ENCODE measurements around the gene DNAH14. TPM values are rescaled to one million over a fixed set of nuclear protein-coding genes. Genes with fewer than 3 reads are reported as not detected.

DNAH14 gene
- total and polyA plus RNA-seq, 2 donors (not counting 1 experiment from before 2014, with no cell fraction given): not detected

DNA sequence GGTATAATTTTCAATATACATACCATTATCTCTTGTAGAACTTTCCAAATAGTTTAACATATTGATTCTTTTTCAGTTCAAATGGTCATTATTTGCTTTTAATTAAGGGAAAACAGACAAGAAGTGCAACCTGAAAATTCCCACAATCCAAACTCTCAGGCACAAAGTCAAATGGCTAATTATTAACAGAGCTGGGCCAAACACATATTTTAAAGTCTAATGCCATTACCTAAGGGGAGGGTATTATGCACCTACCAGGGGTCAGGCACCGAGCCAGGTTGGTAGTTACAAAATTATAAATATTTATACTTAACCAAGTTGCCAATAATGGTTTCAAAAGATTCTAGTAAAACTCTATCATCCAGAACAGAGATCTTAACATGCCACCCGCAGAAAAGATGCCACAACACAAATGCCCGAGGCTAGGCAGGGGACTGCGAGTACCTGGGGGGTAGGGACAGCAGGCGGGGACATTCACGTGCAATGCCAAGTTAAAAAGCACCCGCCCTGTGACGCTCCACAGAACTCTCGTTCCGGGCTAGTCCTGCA lies 483.4 kb downstream of the DNAH14 start:
- Histone ChIP-seq H3K4me1 (ENCODE audit: control insufficient read depth in 2 of 2, insufficient read depth in 2 of 2, low read length in 2 of 2) (peaks cover 11 to 13% of the 10 kb centered on the region in 2 donors), H3K4me2 (replicated peaks; ENCODE audit: low read depth, low read length, poor library complexity, severe bottlenecking) (no peak overlapping the region), H2AFZ (ENCODE audit: insufficient read depth, low read depth, low read length, poor library complexity, severe bottlenecking) (no peak overlapping the region), H3K36me3 (replicated peaks in 1 of 2; ENCODE audit: control extremely low read depth in 1 of 2, control insufficient read depth in 1 of 2, extremely low read depth in 1 of 2, insufficient read depth in 2 of 2, low read length in 1 of 2) (peaks cover 7 to 89% of the 10 kb centered on the region in 2 experiments), H3K9ac (ENCODE audit: low read length) (no peak overlapping the region), H3K9me3 (ENCODE audit: control extremely low read depth in 1 of 3, control insufficient read depth in 2 of 3, insufficient read depth in 1 of 3, low read length in 2 of 3) (no peaks in the 10 kb centered on the region), H3K27me3 (replicated peaks in 1 of 4; ENCODE audit: control extremely low read depth in 1 of 4, control insufficient read depth in 3 of 4, insufficient read depth in 4 of 4, low read length in 3 of 4) (no peaks in the 10 kb centered on the region), H4K20me1 (ENCODE audit: control insufficient read depth, insufficient read depth, low read length, poor library complexity, severe bottlenecking) (peaks cover 17% of the 10 kb centered on the region), H3K27ac (ENCODE audit: low read length in 2 of 2) (no peak overlapping the region), H3K4me3 (ENCODE audit: control extremely low read depth in 1 of 5, extremely low read depth in 1 of 5, insufficient read depth in 1 of 5, low read depth in 2 of 5, low read length in 4 of 5) (no peak overlapping the region), H3K79me2 (ENCODE audit: control insufficient read depth, insufficient read depth, low read length) (peaks cover 43% of the 10 kb centered on the region)
- 100% methylated on average over 9 of the region's 10 CpGs for WGBS (ENCODE audit: insufficient coverage)
- ATAC-seq (ENCODE audit: low read depth) (no peak), DNase-seq (no peak)
- Mint-ChIP-seq H3K27ac (no peak overlapping the region), H3K27me3 (no peaks in the 10 kb centered on the region), H3K9me3 (ENCODE audit: insufficient read depth) (no peaks in the 10 kb centered on the region), H3K4me3 (no peak overlapping the region), H3K4me1 (peaks cover 14% of the 10 kb centered on the region)
- CTCF ChIA-PET: interaction anchor here (1.0 to 1.1 kb wide), 3 partner anchors 12 to 69 kb away, joined by 3 to 4 read pairs (median 3); no protein-coding TSS in a partner anchor
- TF ChIP-seq, protein P1, sequence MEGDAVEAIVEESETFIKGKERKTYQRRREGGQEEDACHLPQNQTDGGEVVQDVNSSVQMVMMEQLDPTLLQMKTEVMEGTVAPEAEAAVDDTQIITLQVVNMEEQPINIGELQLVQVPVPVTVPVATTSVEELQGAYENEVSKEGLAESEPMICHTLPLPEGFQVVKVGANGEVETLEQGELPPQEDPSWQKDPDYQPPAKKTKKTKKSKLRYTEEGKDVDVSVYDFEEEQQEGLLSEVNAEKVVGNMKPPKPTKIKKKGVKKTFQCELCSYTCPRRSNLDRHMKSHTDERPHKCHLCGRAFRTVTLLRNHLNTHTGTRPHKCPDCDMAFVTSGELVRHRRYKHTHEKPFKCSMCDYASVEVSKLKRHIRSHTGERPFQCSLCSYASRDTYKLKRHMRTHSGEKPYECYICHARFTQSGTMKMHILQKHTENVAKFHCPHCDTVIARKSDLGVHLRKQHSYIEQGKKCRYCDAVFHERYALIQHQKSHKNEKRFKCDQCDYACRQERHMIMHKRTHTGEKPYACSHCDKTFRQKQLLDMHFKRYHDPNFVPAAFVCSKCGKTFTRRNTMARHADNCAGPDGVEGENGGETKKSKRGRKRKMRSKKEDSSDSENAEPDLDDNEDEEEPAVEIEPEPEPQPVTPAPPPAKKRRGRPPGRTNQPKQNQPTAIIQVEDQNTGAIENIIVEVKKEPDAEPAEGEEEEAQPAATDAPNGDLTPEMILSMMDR (IDR thresholded peaks at IDR 0.05): no peak
- TF ChIP-seq EZH2 (IDR thresholded peaks at IDR 0.05; ENCODE audit: borderline replicate concordance, insufficient read depth, low read depth, low read length, poor library complexity, severe bottlenecking): no peak
- intact Hi-C loops (cut with micrococcal nuclease): no loop called here
- POLR2A ChIA-PET: no interaction called here

DNA sequence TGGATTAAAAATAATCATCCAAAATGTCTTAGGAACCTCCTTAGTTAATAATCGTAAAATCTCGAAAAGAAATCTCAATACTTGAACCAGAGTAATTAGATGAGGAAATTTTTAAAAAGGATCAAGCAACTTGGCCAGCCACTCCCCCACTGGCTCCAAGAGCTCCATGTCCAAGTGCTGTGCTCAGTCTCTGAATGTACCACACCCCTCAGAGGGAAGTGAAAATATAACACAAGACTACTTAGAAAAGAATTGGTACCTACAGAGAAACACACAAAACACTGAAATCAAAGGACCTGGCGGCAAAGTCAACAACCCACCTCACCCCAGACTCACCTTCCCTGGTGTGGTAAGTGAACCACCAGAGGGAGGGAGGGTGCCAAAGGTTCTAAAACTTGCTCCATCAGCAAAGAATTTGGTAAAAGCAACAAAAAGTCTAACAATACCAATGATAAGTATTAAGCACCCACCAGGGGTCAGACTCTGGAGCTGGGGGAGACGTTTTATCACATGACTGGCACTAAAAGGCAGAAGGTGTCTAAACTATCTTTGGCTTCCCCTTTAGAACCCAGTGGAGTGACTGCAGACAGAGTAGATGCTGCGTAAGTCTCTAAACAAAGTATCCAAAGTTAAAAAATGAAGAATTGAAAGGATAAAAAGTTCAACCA lies 484.4 kb downstream of the DNAH14 start:
- WGBS (ENCODE audit: insufficient coverage): 40% methylated on average over 1 of the region's 5 CpGs
- no peaks in the 10 kb centered on the region for H3K27me3 ChIP-seq (replicated peaks in 1 of 4; ENCODE audit: control extremely low read depth in 1 of 4, control insufficient read depth in 3 of 4, insufficient read depth in 4 of 4, low read length in 3 of 4)
- no peak overlapping the region for H3K9ac ChIP-seq (ENCODE audit: low read length)
- Mint-ChIP-seq H3K27me3 (no peaks in the 10 kb centered on the region), H3K4me3 (no peak overlapping the region), H3K9me3 (ENCODE audit: insufficient read depth) (no peaks in the 10 kb centered on the region), H3K27ac (peak overlapping the region; percentile 13), H3K4me1 (peaks cover 14% of the 10 kb centered on the region)
- peaks cover 43% of the 10 kb centered on the region for H3K79me2 ChIP-seq (ENCODE audit: control insufficient read depth, insufficient read depth, low read length)
- DNase-seq: peak; percentile 51
- no peak overlapping the region for H3K4me3 ChIP-seq (ENCODE audit: control extremely low read depth in 1 of 5, extremely low read depth in 1 of 5, insufficient read depth in 1 of 5, low read depth in 2 of 5, low read length in 4 of 5)
- peaks cover 7 to 89% of the 10 kb centered on the region in 2 experiments for H3K36me3 ChIP-seq (replicated peaks in 1 of 2; ENCODE audit: control extremely low read depth in 1 of 2, control insufficient read depth in 1 of 2, extremely low read depth in 1 of 2, insufficient read depth in 2 of 2, low read length in 1 of 2)
- peaks cover 11 to 13% of the 10 kb centered on the region in 2 donors for H3K4me1 ChIP-seq (ENCODE audit: control insufficient read depth in 2 of 2, insufficient read depth in 2 of 2, low read length in 2 of 2)
- no peak for TF ChIP-seq EZH2 (IDR thresholded peaks at IDR 0.05; ENCODE audit: borderline replicate concordance, insufficient read depth, low read depth, low read length, poor library complexity, severe bottlenecking)
- TF ChIP-seq, protein P1 (IDR thresholded peaks at IDR 0.05): no peak
- ATAC-seq (ENCODE audit: low read depth): no peak
- H3K27ac ChIP-seq (ENCODE audit: low read length in 2 of 2): peak overlapping the region in 1 of 2 donors; percentile 65
- H3K9me3 ChIP-seq (ENCODE audit: control extremely low read depth in 1 of 3, control insufficient read depth in 2 of 3, insufficient read depth in 1 of 3, low read length in 2 of 3): no peaks in the 10 kb centered on the region
- peak overlapping the region; percentile 11 for H3K4me2 ChIP-seq (replicated peaks; ENCODE audit: low read depth, low read length, poor library complexity, severe bottlenecking)
- H2AFZ ChIP-seq (ENCODE audit: insufficient read depth, low read depth, low read length, poor library complexity, severe bottlenecking): no peak overlapping the region
- ChIA-PET CTCF (interaction anchor here (0.9 to 1.1 kb wide), 4 partner anchors 11 to 68 kb away, joined by 3 to 4 read pairs (median 4); no protein-coding TSS in a partner anchor), POLR2A (interaction anchor here (0.7 kb wide), 1 partner anchor 15 kb away, joined by 3 read pairs; no protein-coding TSS in a partner anchor)
- H4K20me1 ChIP-seq (ENCODE audit: control insufficient read depth, insufficient read depth, low read length, poor library complexity, severe bottlenecking): peaks cover 23% of the 10 kb centered on the region
- intact Hi-C loops (cut with micrococcal nuclease): no loop called here

Measured in B cell (primary cell).